Transverse colon (tissue), 4 donors: Measurements from ENCODE around the gene OR5L2. TPM values are rescaled to one million over a fixed set of nuclear protein-coding genes. Genes with fewer than 3 reads are reported as not detected.

ENCODE experiments used
- DNase-seq: peaks from one replicate; pipeline ENCODE4 v3.0.0-alpha.2; 2019
- H3K27ac ChIP-seq, 4 donors: fragments of 200-600 bp; sonication (generic); 2 replicates each; pipeline ENCODE4 v1.5.1; 2016 to 2018; ENCODE audit warnings: inconsistent platforms in 4 of 4
- H3K27me3 ChIP-seq: fragments of 200-600 bp; sonication (generic); 2 replicates; pipeline ENCODE4 v1.5.1; 2017; ENCODE audit warnings: inconsistent platforms
- H3K36me3 ChIP-seq, 4 donors: fragments of 200-600 bp; sonication (generic); 2 replicates each; pipeline ENCODE4 v1.5.1; 2017 to 2019; ENCODE audit warnings: inconsistent platforms in 4 of 4
- H3K4me1 ChIP-seq, 4 donors: fragments of 200-600 bp; sonication (generic); 2 replicates each; pipeline ENCODE4 v1.5.1; 2017 to 2020; ENCODE audit warnings: inconsistent platforms in 4 of 4
- H3K4me3 ChIP-seq, 4 donors: fragments of 200-600 bp; sonication (generic); 1 replicate in 1 of 4; 2 replicates in 3 of 4; pipeline versions ENCODE4 v1.5.1 to v1.6.1; 2017 to 2019; ENCODE audit warnings: inconsistent platforms in 4 of 4
- H3K9me3 ChIP-seq, 2 donors: fragments of 200-600 bp; sonication (generic); 2 replicates each; pipeline ENCODE4 v1.5.1; 2017 to 2019; ENCODE audit warnings: inconsistent platforms in 2 of 2
- EP300 ChIP-seq: sonication (generic); formaldehyde crosslinking; IDR thresholded peaks from one replicate; pipeline ENCODE4 v1.6.1; 2017; ENCODE audit warnings: antibody characterized with exemption, low read depth
- POLR2A ChIP-seq: fragments of 450-650 bp; IDR thresholded peaks from one replicate; pipeline ENCODE4 v1.6.1; 2016; ENCODE audit warnings: antibody characterized with exemption, mild to moderate bottlenecking, moderate library complexity
- POLR2AphosphoS5 ChIP-seq, 3 donors: sonication (generic); formaldehyde crosslinking; IDR thresholded peaks; one replicate each; pipeline ENCODE4 v1.6.1; 2016; ENCODE audit warnings: antibody characterized with exemption in 3 of 3
- WGBS, 2 donors: methylation state at CpG; one replicate each; pipeline ENCODE4 v1.1.5; 2018; ENCODE audit warnings: low coverage in 1 of 2; 5-methylcytosine and 5-hydroxymethylcytosine counted together
- in situ Hi-C, 4 donors: fragments of 200-750 bp; cut with MboI; loops; one replicate each; pipeline versions ENCODE4 v1.15.0 to v1.15.1; 2017; ENCODE audit warnings: low sequenced_read_pairs in 3 of 4, low pct_ligation_motif_present in 1 of 4, low pct_unique_long_range_greater_than_20kb in 1 of 4
- intact Hi-C: fragments of 100-400 bp; cut with DNase I; formaldehyde crosslinking; loops from one replicate; pipeline ENCODE4 v1.15.1; 2023; ENCODE audit warnings: low total_unique reads
- total RNA-seq, 4 donors: library from RNA; depleted of rRNA; stranded (reverse); fragments of >200 nt; gene quantifications; one replicate each; pipeline ENCODE4 v1.1.0, GENCODE V29; 2016
- TF ChIP-seq, protein P1 (sequence below), 5 experiments: fragments of 200-600 bp in 3 of 5; fragments of 450-650 bp in 2 of 5; sonication (generic) in 3 of 5; IDR thresholded peaks; 1 replicate in 2 of 5; 2 replicates in 3 of 5; pipeline ENCODE4 v1.5.1; 2016 to 2017; ENCODE audit warnings: antibody characterized with exemption in 5 of 5, inconsistent platforms in 3 of 5, mild to moderate bottlenecking in 2 of 5, moderate library complexity in 1 of 5

Gene OR5L2
- total RNA-seq = not detected

DNA sequence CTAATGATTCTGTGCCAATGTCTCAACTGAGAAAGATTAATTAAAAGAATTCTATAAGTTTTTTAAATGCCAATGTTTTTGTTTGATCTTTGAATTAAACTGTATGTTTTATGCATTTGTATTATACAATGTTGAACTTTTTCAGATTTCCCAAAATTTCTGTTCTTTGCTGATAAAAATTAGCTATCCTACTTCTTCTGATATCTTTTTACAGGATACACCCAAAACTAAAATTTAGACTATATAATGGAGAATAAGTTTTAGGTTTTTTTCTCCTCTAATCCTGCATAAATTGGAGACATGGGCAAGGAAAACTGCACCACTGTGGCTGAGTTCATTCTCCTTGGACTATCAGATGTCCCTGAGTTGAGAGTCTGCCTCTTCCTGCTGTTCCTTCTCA is at the start of gene OR5L2:
OR5L2 (plus strand) TSS at position 301 of the 400 bp plus-strand sequence; CDS start at position 301, 0 bp downstream.
- TF ChIP-seq, protein P1, sequence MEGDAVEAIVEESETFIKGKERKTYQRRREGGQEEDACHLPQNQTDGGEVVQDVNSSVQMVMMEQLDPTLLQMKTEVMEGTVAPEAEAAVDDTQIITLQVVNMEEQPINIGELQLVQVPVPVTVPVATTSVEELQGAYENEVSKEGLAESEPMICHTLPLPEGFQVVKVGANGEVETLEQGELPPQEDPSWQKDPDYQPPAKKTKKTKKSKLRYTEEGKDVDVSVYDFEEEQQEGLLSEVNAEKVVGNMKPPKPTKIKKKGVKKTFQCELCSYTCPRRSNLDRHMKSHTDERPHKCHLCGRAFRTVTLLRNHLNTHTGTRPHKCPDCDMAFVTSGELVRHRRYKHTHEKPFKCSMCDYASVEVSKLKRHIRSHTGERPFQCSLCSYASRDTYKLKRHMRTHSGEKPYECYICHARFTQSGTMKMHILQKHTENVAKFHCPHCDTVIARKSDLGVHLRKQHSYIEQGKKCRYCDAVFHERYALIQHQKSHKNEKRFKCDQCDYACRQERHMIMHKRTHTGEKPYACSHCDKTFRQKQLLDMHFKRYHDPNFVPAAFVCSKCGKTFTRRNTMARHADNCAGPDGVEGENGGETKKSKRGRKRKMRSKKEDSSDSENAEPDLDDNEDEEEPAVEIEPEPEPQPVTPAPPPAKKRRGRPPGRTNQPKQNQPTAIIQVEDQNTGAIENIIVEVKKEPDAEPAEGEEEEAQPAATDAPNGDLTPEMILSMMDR (IDR thresholded peaks at IDR 0.05) = no peak
- no peak for TF ChIP-seq POLR2AphosphoS5 (IDR thresholded peaks at IDR 0.05)
- no peak for TF ChIP-seq EP300
- TF ChIP-seq POLR2A = no peak
- in situ Hi-C loops (no loop called here), intact Hi-C loops (no loop called here)

DNA sequence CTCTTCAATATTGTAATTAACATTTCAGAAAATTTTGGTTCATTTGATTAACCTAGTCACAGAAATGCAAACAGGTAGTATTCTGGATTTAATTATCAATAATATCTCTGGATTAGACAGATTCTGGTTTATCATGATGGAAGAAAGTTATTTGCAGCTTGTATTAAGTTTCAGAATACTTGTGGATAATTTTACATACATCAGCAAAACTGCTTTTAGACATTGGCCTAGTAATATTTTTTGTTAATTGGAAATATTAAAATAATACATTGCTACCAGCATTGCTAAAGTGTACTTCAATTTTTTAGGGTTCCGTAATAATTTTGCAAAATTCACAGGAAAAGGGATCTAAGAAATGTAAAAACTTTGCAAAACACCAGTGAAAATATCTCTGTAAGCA is 35.4 kb upstream of the OR5L2 start:
- in situ Hi-C loops = loop anchor here in 2 of 4 donors (25.0 kb wide), 2 partner anchors 104 to 379 kb away; no protein-coding TSS in a partner anchor
- 64 to 89% methylated on average over 1 of the region's 1 CpG for WGBS, 2 donors

More for the DNA sequence above, at the start of gene OR5L2:
- Histone ChIP-seq H3K9me3 (peaks cover 0 to 2% of the 10 kb centered on the region in 2 donors), H3K4me3 (no peak within 1 kb of the TSS), H3K27me3 (no peaks in the 10 kb centered on the region), H3K4me1 (no peaks in the 10 kb centered on the region), H3K36me3 (no peaks in the 10 kb centered on the region), H3K27ac (no peak within 1 kb of the TSS)
- DNase-seq = no peak

DNA sequence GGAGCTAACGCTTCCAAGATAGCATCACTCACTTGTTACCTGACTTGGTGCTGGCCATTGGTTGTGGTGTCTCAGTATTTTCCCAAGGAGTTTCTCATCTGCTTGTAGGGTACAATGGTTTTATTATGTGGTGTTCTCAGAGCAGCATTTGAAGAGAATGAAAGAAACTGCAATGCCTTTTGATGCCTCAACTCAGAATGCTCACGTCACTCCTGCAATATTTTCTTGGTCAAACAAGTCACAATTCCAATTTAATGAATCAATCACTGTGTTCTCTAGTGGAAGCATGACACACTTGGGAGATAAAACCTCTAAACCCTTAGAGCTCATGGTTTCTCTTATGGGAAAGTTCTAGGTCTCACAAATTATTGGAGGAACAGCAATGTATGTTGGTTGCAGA is 33.7 kb upstream of the OR5L2 start:
- 0 to 76% methylated on average over 1 to 2 of the region's 2 CpGs for WGBS, 2 donors

More for the DNA sequence above, 35.4 kb upstream of the OR5L2 start:
- TF ChIP-seq POLR2AphosphoS5 (IDR thresholded peaks at IDR 0.05) = no peak
- TF ChIP-seq EP300 = no peak
- TF ChIP-seq, protein P1 (IDR thresholded peaks at IDR 0.05) = no peak
- TF ChIP-seq POLR2A = no peak
- Histone ChIP-seq H3K36me3 (no peaks in the 10 kb centered on the region), H3K4me1 (no peaks in the 10 kb centered on the region), H3K27ac (no peak overlapping the region), H3K4me3 (no peak overlapping the region), H3K9me3 (no peaks in the 10 kb centered on the region), H3K27me3 (no peaks in the 10 kb centered on the region)
- no peak for DNase-seq
- intact Hi-C loops = no loop called here

DNA sequence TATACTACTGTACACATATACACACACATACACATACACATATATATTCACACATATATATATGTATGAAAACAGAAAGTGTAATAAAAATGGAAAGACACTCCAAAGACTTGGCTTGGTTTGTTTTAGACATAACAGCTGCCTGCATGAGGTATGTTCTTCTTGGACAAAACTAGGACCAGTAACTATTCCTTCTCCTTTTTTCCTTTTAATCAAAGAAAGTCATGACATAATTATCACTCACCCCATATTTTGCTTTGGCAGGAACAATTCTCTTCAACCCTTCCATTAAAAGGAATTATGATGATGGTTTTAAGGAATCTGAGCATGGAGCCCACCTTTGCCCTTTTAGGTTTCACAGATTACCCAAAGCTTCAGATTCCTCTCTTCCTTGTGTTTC is 31.8 kb upstream of the OR5L2 start, which contains the start of gene OR5D14:
OR5D14 (plus strand) TSS at position 301 of the 400 bp plus-strand sequence; CDS start at position 301, 0 bp downstream.
- no peak for DNase-seq
- intact Hi-C loops = no loop called here
- H3K4me3 ChIP-seq = no peak within 1 kb of the TSS
- H3K27ac ChIP-seq = no peak within 1 kb of the TSS
- H3K36me3 ChIP-seq = no peaks in the 10 kb centered on the region
- in situ Hi-C loops = loop anchor here in 2 of 4 donors (25.0 kb wide), 2 partner anchors 108 to 383 kb away; no protein-coding TSS in a partner anchor
- TF ChIP-seq, protein P1 (IDR thresholded peaks at IDR 0.05) = no peak
- TF ChIP-seq EP300 = no peak
- no peak for TF ChIP-seq POLR2AphosphoS5 (IDR thresholded peaks at IDR 0.05)
- TF ChIP-seq POLR2A = no peak
- no peaks in the 10 kb centered on the region for H3K9me3 ChIP-seq
- H3K27me3 ChIP-seq = no peaks in the 10 kb centered on the region
- H3K4me1 ChIP-seq = no peaks in the 10 kb centered on the region

More for the DNA sequence above, 33.7 kb upstream of the OR5L2 start:
- H3K27ac ChIP-seq = no peak overlapping the region
- DNase-seq = no peak
- intact Hi-C loops = no loop called here
- no peaks in the 10 kb centered on the region for H3K4me1 ChIP-seq
- no peak overlapping the region for H3K4me3 ChIP-seq
- TF ChIP-seq POLR2A (no peak), POLR2AphosphoS5 (IDR thresholded peaks at IDR 0.05) (no peak), EP300 (no peak)
- TF ChIP-seq, protein P1 (IDR thresholded peaks at IDR 0.05) = no peak
- no peaks in the 10 kb centered on the region for H3K27me3 ChIP-seq
- H3K9me3 ChIP-seq = no peaks in the 10 kb centered on the region
- H3K36me3 ChIP-seq = no peaks in the 10 kb centered on the region
- in situ Hi-C loops = loop anchor here in 2 of 4 donors (25.0 kb wide), 2 partner anchors 106 to 381 kb away; no protein-coding TSS in a partner anchor
